ENCODE data around the gene USP54. TPM values are rescaled to one million over a fixed set of nuclear protein-coding genes. Genes with fewer than 3 reads are reported as not detected.

The USP54 gene
- total and polyA plus RNA-seq, 2 of the 13 experiments (the other 11 are each of a cell fraction or from before 2014, with no cell fraction given): 18.1 to 25.0 TPM

DNA sequence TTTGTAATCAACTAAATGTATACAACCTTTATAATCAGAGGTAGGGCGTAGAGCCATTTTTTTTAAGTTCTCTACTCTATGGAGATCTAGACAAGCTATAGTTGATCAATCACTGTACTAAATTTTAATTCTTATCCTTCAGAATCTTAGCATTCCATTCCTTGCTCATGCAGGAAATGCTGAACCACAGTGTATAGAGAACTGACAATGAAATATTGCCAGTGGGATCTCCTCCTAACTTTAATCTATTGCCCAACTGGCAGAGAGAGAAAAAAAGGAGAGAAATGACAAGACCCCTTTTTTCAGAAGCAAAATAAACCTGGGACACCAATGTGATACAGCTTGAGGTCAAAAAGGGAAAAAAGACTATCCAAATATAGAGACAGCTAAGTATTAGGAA is 68.9 kb downstream of the USP54 start (continued):
- TF ChIP-seq, protein P1, sequence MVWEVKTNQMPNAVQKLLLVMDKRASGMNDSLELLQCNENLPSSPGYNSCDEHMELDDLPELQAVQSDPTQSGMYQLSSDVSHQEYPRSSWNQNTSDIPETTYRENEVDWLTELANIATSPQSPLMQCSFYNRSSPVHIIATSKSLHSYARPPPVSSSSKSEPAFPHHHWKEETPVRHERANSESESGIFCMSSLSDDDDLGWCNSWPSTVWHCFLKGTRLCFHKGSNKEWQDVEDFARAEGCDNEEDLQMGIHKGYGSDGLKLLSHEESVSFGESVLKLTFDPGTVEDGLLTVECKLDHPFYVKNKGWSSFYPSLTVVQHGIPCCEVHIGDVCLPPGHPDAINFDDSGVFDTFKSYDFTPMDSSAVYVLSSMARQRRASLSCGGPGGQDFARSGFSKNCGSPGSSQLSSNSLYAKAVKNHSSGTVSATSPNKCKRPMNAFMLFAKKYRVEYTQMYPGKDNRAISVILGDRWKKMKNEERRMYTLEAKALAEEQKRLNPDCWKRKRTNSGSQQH (CRISPR knock-in tag; IDR thresholded peaks at IDR 0.05; ENCODE audit: low read depth): no peak
- TF ChIP-seq, protein P2, sequence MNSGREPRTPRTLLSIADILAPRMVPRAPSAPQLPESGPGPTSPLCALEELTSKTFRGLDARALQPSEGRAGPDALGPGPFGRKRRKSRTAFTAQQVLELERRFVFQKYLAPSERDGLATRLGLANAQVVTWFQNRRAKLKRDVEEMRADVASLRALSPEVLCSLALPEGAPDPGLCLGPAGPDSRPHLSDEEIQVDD (CRISPR knock-in tag; IDR thresholded peaks at IDR 0.05; ENCODE audit: borderline replicate concordance): no peak

DNA sequence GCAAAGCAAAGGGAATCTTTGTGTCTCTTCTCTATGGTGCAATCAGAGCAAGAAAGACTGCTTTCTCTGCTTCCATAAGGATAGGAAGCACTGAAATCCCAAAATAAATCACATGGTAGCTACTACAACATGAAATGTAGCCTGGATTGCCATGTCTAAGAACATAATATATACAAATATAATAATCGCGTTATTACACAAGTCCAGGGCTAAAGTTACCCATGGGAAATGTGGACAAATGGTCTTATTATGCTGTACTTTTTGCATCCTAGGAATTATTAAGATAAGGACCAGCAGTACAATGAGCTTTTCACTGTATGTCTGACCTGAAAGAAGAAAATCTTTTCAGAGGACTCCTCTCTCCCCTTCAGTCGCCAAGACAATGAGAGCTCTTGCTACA is 71.8 kb downstream of the USP54 start:
- ATAC-seq: no peak
- ChIA-PET POLR2A (no interaction called here), CTCF (ENCODE audit: low intra/inter-chr PET ratio, low total read pairs) (no interaction called here)
- Histone ChIP-seq H4K20me1 (ENCODE audit: insufficient read depth, low read length) (no peaks in the 10 kb centered on the region), H3K4me1 (ENCODE audit: insufficient read depth, low read length) (no peaks in the 10 kb centered on the region), H3K36me3 (replicated peaks in 1 of 2; ENCODE audit: control insufficient read depth in 1 of 2, insufficient read depth in 2 of 2, low read length in 2 of 2) (peaks cover 23 to 46% of the 10 kb centered on the region in 2 experiments; a peak in 4 of 5 replicates), H3K27me3 (ENCODE audit: control insufficient read depth in 1 of 2, insufficient read depth in 2 of 2, low read length in 2 of 2) (no peaks in the 10 kb centered on the region), H3K79me2 (ENCODE audit: insufficient read depth, low read length) (no peaks in the 10 kb centered on the region), H3K27ac (ENCODE audit: extremely low read length, insufficient read depth, low read length) (no peak overlapping the region), H3K9ac (ENCODE audit: insufficient read depth, low read depth, low read length) (no peak overlapping the region), H2AFZ (ENCODE audit: low read length) (no peak overlapping the region), H3K4me2 (ENCODE audit: low read depth, low read length) (no peak overlapping the region), H3K4me3 (replicated peaks in 1 of 3; ENCODE audit: insufficient read depth in 1 of 3, low read depth in 2 of 3, low read length in 3 of 3) (no peak overlapping the region), H3K9me3 (ENCODE audit: low read length) (no peaks in the 10 kb centered on the region)
- in situ Hi-C loops (cut with HindIII; ENCODE audit: extremely low pct_ligation_motif_present, low pct_unique_long_range_greater_than_20kb) (no loop called here), intact Hi-C loops (cut with micrococcal nuclease; ENCODE audit: unreplicated experiment) (no loop called here)
- DNase-seq (ENCODE audit: low spot score): no peak
- no TSS peak for BruUV-seq (replicated peaks)
- no peak for FAIRE-seq
- 99% methylated on average over 3 of the region's 3 CpGs for WGBS (ENCODE audit: low lambda C conversion rate)
- no peak for TF ChIP-seq TCF7L2 (IDR thresholded peaks at IDR 0.05; ENCODE audit: low read depth, low read length)
- TF ChIP-seq HNRNPL (IDR thresholded peaks at IDR 0.05; ENCODE audit: low read depth, low read length): no peak
- TF ChIP-seq, protein P3, sequence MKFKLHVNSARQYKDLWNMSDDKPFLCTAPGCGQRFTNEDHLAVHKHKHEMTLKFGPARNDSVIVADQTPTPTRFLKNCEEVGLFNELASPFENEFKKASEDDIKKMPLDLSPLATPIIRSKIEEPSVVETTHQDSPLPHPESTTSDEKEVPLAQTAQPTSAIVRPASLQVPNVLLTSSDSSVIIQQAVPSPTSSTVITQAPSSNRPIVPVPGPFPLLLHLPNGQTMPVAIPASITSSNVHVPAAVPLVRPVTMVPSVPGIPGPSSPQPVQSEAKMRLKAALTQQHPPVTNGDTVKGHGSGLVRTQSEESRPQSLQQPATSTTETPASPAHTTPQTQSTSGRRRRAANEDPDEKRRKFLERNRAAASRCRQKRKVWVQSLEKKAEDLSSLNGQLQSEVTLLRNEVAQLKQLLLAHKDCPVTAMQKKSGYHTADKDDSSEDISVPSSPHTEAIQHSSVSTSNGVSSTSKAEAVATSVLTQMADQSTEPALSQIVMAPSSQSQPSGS (CRISPR knock-in tag; IDR thresholded peaks at IDR 0.05): no peak
- TF ChIP-seq, protein P4, sequence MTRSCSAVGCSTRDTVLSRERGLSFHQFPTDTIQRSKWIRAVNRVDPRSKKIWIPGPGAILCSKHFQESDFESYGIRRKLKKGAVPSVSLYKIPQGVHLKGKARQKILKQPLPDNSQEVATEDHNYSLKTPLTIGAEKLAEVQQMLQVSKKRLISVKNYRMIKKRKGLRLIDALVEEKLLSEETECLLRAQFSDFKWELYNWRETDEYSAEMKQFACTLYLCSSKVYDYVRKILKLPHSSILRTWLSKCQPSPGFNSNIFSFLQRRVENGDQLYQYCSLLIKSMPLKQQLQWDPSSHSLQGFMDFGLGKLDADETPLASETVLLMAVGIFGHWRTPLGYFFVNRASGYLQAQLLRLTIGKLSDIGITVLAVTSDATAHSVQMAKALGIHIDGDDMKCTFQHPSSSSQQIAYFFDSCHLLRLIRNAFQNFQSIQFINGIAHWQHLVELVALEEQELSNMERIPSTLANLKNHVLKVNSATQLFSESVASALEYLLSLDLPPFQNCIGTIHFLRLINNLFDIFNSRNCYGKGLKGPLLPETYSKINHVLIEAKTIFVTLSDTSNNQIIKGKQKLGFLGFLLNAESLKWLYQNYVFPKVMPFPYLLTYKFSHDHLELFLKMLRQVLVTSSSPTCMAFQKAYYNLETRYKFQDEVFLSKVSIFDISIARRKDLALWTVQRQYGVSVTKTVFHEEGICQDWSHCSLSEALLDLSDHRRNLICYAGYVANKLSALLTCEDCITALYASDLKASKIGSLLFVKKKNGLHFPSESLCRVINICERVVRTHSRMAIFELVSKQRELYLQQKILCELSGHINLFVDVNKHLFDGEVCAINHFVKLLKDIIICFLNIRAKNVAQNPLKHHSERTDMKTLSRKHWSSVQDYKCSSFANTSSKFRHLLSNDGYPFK (CRISPR knock-in tag; IDR thresholded peaks at IDR 0.05; ENCODE audit: borderline replicate concordance): no peak
- no peak for TF ChIP-seq SRSF4 (IDR thresholded peaks at IDR 0.05; ENCODE audit: low read depth, low read length, poor library complexity, severe bottlenecking)
- no peak for TF ChIP-seq MXD4 (CRISPR knock-in tag; IDR thresholded peaks at IDR 0.05)
- no peak for TF ChIP-seq LCORL (IDR thresholded peaks at IDR 0.05)
- no peak for TF ChIP-seq LCORL (CRISPR knock-in tag; IDR thresholded peaks at IDR 0.05)
- no peak for TF ChIP-seq RBAK (CRISPR knock-in tag; IDR thresholded peaks at IDR 0.05)
- no peak for TF ChIP-seq KAT2B (IDR thresholded peaks at IDR 0.05; ENCODE audit: borderline replicate concordance, low read depth, low read length)
- TF ChIP-seq, protein P5, sequence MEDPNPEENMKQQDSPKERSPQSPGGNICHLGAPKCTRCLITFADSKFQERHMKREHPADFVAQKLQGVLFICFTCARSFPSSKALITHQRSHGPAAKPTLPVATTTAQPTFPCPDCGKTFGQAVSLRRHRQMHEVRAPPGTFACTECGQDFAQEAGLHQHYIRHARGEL (CRISPR knock-in tag; IDR thresholded peaks at IDR 0.05): no peak
- no peak for TF ChIP-seq NFATC3 (CRISPR knock-in tag; IDR thresholded peaks at IDR 0.05)
- TF ChIP-seq RAD51 (IDR thresholded peaks at IDR 0.05; ENCODE audit: borderline replicate concordance): no peak
- TF ChIP-seq HNRNPK (IDR thresholded peaks at IDR 0.05; ENCODE audit: low read depth, low read length, poor library complexity, severe bottlenecking): no peak
- no peak for TF ChIP-seq PAWR (CRISPR knock-in tag; IDR thresholded peaks at IDR 0.05; ENCODE audit: borderline replicate concordance)
- no peak for TF ChIP-seq RFX5 (IDR thresholded peaks at IDR 0.05; ENCODE audit: low read depth, low read length)
